ENCODE measurements around the gene SRRT.

SRRT gene

GRCh38 chr7:100882785-100883526, 8.1 kb downstream of the SRRT start:
- DNase-seq, result no peak

- no peak for DNase-seq
Measured at GRCh38 chr7:100884736-100885439, 10.0 kb downstream of the SRRT start.

GRCh38 chr7:100885440-100886141, 10.7 kb downstream of the SRRT start:
- DNase-seq, result no peak

GRCh38 chr7:100886142-100886935, 11.4 kb downstream of the SRRT start:
- DNase-seq, result no peak

GRCh38 chr7:100886936-100887515, 12.1 kb downstream of the SRRT start:
- no peak for DNase-seq

GRCh38 chr7:100887516-100888290, 12.8 kb downstream of the SRRT start:
- no peak for DNase-seq

GRCh38 chr7:100888291-100888987, 13.5 kb downstream of the SRRT start:
- DNase-seq, result no peak

- no peak for DNase-seq
Measured at GRCh38 chr7:100888988-100889750, 14.3 kb downstream of the SRRT start, which contains the start of gene UFSP1. Gene UFSP1, minus strand, starts transcription at chr7:100889715. Its CDS starts 444 bp downstream, at chr7:100889271.

GRCh38 chr7:100890653-100891567, 16.0 kb downstream of the SRRT start:
- no peak for DNase-seq

- no peak for DNase-seq
Measured at GRCh38 chr7:100891568-100892247, 16.8 kb downstream of the SRRT start.

GRCh38 chr7:100892364-100893317, 17.7 kb downstream of the SRRT start:
- no peak for DNase-seq

GRCh38 chr7:100893318-100893895, 18.5 kb downstream of the SRRT start:
- DNase-seq, result no peak

- no peak for DNase-seq
Measured at GRCh38 chr7:100893910-100894721, 19.2 kb downstream of the SRRT start.

GRCh38 chr7:100894860-100895700, 20.2 kb downstream of the SRRT start:
- no peak for DNase-seq

GRCh38 chr7:100895701-100895955, 20.7 kb downstream of the SRRT start, which contains the start of gene ACHE:
Gene ACHE, minus strand, starts transcription at chr7:100895888. Its CDS starts 1,656 bp downstream, at chr7:100894232.
- DNase-seq, result no peak

Measured in DMS 273 treated with DMSO at 0.1 percent for 48 hours (cell line).